GM06990 (cell line): Measurements from ENCODE around the gene EHD3.

ENCODE experiments used
- DNase-seq: peaks from one replicate; pipeline ENCODE4 v3.0.0-alpha.2; 2011; ENCODE audit not compliant: insufficient read length; ENCODE audit errors: extremely low read depth
- H3K27me3 ChIP-seq: replicated peaks from 2 replicates; pipeline ENCODE4 v1.6.0; 2011; ENCODE audit warnings: low read length; ENCODE audit not compliant: control insufficient read depth, insufficient read depth
- H3K36me3 ChIP-seq: 2 replicates; pipeline ENCODE4 v1.5.1; 2011; ENCODE audit warnings: low read length; ENCODE audit not compliant: control insufficient read depth, insufficient read depth
- H3K4me3 ChIP-seq: replicated peaks from 2 replicates; pipeline ENCODE4 v1.5.1; 2011; ENCODE audit warnings: low read depth, mild to moderate bottlenecking, control low read depth, low read length
- TF ChIP-seq, protein P1 (sequence below): IDR thresholded peaks from 2 replicates; pipeline ENCODE4 v1.5.1; 2011; ENCODE audit warnings: low read length, control low read depth, mild to moderate bottlenecking, inconsistent platforms; ENCODE audit not compliant: insufficient read depth, poor library complexity, severe bottlenecking

EHD3 gene

DNA sequence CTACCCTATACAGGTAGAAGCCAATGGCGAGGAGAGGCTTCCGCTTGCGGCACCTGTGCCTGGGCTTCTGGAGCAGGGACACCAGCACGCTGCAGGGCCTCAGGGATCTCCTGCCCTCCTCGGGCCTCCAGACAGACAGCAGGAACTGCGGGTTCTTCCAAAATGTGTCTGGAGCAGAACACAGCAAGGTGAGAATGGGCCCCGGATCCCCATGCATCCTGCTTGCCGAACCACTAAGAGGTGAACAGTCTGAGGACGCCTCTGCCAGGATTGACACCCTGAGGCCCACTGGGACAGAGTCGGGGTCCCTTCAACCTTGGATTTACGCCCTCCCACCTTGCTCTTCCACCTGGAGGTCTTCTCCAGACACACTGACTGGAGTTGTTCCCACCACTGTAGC is 42.0 kb upstream of the EHD3 start:
- TF ChIP-seq, protein P1, sequence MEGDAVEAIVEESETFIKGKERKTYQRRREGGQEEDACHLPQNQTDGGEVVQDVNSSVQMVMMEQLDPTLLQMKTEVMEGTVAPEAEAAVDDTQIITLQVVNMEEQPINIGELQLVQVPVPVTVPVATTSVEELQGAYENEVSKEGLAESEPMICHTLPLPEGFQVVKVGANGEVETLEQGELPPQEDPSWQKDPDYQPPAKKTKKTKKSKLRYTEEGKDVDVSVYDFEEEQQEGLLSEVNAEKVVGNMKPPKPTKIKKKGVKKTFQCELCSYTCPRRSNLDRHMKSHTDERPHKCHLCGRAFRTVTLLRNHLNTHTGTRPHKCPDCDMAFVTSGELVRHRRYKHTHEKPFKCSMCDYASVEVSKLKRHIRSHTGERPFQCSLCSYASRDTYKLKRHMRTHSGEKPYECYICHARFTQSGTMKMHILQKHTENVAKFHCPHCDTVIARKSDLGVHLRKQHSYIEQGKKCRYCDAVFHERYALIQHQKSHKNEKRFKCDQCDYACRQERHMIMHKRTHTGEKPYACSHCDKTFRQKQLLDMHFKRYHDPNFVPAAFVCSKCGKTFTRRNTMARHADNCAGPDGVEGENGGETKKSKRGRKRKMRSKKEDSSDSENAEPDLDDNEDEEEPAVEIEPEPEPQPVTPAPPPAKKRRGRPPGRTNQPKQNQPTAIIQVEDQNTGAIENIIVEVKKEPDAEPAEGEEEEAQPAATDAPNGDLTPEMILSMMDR: no peak
- no peak overlapping the region for H3K4me3 ChIP-seq
- no peaks in the 10 kb centered on the region for H3K36me3 ChIP-seq
- no peaks in the 10 kb centered on the region; the same call in none of the 2 replicates for H3K27me3 ChIP-seq
- DNase-seq: no peak

DNA sequence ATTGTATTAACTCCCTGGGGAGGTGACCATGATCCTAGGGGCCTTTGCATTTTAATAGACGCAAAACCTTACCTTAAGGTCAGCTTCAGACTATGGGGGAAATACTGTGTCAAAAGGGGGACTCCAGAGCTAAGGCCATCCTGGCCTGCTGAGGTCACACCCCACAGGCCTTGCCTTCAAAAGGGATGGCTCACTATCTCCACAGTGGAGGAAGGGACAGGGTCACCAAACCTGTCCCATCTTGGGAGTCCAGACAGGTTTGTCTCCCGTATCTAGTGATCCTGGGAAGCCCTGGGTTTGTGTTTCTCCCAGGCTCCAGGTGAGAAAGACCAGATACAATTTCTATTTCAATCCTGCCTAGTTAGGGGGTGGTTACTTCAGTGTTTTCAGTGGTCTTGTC is 41.6 kb upstream of the EHD3 start:
- DNase-seq: no peak
- Histone ChIP-seq H3K36me3 (no peaks in the 10 kb centered on the region), H3K27me3 (no peaks in the 10 kb centered on the region; the same call in none of the 2 replicates), H3K4me3 (no peak overlapping the region)
- TF ChIP-seq, protein P1: no peak

DNA sequence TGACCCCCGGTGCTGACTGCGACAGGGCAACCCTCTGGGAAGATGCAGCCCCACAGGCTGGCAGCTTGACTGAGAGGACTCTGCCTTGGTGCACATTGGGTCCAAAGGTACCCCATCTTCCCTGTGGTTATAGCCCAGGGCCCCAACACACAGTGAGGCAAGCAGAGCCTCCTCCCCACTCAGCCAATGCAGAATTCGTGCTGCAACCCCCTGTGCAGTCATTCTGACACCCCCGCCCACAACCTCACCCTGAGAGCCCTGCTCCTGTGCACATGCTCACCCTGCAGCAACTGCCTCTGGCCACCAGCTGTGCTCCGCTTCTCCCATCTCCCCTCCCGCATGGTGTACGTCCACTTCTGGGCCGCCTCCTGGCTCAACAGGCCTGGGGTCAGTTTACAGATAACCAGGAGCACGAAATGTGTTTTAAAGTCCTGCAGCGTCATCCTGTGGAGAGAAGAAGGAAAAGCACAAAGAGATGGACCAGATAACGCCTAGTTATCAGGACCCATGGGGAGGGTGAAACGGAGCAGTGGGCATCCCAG is 41.0 kb upstream of the EHD3 start:
- no peaks in the 10 kb centered on the region for H3K36me3 ChIP-seq
- TF ChIP-seq, protein P1: no peak
- no peaks in the 10 kb centered on the region; the same call in none of the 2 replicates for H3K27me3 ChIP-seq
- H3K4me3 ChIP-seq: no peak overlapping the region
- DNase-seq: no peak

DNA sequence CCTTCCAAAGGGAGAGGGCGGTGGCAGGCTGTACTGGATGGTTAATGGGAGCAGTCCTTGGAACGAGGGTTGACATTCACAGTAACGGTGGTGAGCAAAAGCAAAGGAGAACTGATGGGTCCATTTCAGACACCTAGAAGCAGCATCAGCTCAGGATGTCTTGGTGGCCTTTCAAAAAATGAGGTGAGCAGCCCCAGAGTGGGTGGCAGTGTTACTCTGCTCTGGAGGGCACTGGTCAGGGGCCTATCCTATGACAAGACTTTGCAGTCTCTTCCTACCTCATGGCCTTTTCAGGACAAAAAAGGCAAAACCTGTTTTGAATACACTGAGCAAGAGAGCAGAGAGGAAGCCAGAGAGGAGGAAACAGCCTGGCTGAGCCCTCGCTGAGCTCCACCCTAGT is 40.1 kb upstream of the EHD3 start:
- H3K36me3 ChIP-seq: no peaks in the 10 kb centered on the region
- TF ChIP-seq, protein P1: no peak
- H3K27me3 ChIP-seq: no peaks in the 10 kb centered on the region; the same call in none of the 2 replicates
- no peak for DNase-seq
- no peak overlapping the region for H3K4me3 ChIP-seq

DNA sequence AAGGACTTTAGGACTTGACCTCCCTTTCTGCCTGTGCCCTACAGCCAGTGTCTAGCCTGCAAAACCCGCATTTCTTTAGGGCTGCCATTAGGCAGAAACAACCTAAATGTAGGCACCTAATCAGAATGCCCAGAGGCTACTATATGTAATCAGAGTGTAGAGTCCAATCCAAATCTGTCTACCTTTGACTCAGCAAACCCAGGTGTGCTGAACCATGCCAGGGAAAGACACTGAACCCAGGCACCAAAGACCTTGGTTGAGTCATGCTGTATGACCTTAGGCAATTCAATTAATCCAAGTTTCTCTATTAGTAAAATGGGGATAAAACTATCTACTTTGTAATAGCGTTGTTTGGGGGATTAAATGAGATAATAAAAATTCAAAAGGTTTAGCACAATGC is 37.3 kb upstream of the EHD3 start:
- Histone ChIP-seq H3K4me3 (no peak overlapping the region), H3K27me3 (no peaks in the 10 kb centered on the region; the same call in none of the 2 replicates), H3K36me3 (no peaks in the 10 kb centered on the region)
- no peak for DNase-seq
- TF ChIP-seq, protein P1: no peak

DNA sequence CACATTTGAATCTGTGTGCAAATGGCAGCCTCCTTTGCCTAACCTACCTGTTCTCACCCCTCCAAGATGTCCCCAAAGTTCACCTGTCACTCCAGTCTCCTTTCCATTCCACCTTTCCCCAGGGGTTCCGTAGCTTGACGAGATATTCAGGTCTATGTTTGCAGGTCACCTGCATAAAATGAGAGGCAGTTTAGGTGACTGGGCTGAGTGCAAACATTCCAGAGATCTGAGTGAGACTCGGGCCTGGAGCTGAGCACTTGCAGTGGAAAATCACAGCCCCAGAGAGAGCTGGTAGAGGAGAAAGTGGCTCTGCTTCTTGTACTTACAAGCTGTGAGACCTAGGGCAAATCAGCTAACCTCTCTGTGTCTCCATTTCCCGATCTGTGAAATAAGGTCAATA is 36.8 kb upstream of the EHD3 start:
- Histone ChIP-seq H3K27me3 (no peaks in the 10 kb centered on the region; the same call in none of the 2 replicates), H3K4me3 (no peak overlapping the region), H3K36me3 (no peaks in the 10 kb centered on the region)
- TF ChIP-seq, protein P1: no peak
- no peak for DNase-seq
